Dedifferentiated amniotic fluid mesenchymal stem cell (primary cell): ENCODE results near the gene SSX2IP.
A peak's percentile ranks its signal among the peaks of the same experiment; 100 is the strongest.
"Not testable (repeated sequence)": the region's sequence is repeated elsewhere in the genome, so short reads cannot be mapped to it uniquely, and the experiment has no call there.

Experiments used
- DNase-seq: peaks from one replicate; pipeline ENCODE4 v3.0.0-alpha.2; 2016; ENCODE audit errors: extremely low spot score

Gene SSX2IP, protein sequence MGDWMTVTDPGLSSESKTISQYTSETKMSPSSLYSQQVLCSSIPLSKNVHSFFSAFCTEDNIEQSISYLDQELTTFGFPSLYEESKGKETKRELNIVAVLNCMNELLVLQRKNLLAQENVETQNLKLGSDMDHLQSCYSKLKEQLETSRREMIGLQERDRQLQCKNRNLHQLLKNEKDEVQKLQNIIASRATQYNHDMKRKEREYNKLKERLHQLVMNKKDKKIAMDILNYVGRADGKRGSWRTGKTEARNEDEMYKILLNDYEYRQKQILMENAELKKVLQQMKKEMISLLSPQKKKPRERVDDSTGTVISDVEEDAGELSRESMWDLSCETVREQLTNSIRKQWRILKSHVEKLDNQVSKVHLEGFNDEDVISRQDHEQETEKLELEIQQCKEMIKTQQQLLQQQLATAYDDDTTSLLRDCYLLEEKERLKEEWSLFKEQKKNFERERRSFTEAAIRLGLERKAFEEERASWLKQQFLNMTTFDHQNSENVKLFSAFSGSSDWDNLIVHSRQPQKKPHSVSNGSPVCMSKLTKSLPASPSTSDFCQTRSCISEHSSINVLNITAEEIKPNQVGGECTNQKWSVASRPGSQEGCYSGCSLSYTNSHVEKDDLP

DNA sequence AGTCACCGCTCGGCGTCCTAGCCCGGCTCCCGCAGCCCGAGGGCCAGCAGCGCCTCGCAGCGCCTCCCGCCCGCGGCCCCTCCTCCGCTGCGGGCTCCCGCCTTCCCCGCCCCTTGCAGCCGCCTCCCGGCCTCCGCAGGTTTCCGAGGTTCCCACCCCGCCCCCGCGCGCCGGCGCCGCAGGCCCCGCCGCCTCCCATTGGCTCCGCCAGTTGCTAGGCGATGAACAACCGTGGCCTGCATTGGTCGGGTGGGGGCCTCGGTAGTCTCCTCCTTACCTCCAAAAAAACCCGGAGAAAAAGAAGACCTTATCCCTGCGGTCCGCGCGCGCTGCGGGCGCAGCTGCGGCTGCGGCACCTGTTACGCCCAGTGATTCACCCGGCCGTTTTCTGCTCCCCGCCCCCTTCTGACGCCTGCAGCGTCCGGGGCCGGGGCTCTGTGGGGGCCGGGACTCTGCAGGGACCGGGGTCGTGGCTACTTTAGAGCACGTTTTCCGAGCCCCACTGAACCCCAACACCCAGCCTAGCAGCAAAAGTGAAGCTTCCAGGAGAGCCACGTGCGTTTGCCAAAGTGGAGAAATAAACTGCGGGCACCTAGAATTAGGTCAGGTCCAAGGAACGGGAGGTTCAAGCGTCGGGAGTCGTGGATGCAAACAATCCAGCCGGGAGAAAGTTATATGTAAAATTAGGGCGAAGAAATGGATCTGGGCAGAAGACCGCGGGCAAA, at the start of gene SSX2IP:
TSS of gene SSX2IP (minus strand) at position 65 of the 725 bp plus-strand sequence. CDS start 19,242 bp downstream, outside the sequence.
- DNase-seq = peak; percentile 94

DNA sequence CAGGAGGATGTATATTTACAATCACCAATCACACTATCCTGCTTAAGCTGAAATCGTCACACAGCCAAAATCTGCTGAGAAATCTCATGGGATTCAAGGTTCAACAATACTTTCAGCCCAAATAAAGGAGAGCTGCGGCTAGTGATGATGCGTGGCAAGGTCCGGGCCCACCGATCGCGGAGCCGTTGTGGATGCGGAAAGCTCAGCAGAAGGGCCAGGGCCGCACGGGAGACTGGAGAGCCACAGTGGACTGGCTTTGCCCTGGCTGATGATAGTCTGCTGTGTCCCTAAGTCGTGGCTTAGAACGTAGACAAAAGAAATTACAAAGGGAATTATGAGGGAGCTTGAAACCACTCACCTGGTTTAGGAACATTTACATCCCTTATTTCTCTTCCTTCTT, 48.0 kb upstream of the SSX2IP start:
- DNase-seq = no peak

DNA sequence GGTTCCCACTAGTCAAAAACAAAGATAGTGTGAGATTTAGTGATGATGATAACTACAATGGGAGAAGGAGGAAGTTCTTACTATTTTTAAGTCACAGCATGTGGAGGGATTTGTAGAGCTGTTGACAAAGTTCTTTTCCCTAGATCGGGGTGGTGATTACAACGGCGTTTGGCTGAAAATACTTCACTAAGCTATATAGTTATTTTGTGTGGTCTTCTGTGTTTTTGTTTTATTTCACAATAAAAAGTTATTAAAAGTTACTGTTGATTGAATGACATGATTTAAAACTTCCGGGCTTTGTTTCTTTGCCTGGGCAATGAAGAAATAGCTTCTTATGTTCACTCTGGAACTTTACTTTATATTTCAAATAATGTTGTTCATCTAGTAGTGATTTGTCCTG, 47.3 kb upstream of the SSX2IP start:
- DNase-seq = no peak

DNA sequence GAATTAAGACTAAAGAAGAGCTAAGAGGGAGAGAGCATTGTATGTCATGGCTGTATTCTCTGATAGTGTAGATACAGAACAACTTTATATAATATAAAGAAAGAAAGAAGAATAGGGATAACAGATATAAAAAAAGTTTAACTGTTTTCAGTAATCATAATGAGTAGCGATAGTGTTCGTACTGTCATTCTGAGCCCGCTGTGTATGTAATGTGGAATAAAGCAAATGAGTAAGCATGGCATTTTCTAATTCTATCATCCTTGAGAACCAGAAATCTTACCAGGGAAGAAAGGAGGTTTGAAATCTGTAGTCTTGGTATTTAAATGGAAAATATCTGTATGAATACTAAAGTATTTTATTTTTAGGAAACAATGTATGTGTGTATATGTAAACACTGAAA, 46.7 kb upstream of the SSX2IP start:
- no peak for DNase-seq

DNA sequence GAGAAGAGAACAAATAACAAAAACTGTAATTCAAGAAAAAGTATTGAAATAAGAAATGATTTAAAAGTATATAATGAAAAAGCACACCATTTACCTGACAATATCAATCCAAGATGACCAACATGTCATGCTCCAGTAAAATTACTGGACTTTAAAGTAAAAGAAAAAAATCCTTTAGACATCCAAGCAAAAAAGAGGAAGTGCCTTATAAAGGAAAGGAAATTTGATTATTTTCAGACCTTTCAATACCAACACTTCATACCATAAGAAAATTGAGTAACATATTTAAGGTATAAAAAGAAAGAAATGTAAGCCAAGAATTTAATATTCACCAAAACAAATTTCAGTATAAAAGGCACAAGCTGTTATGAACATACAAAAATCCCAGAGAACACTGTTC, 46.2 kb upstream of the SSX2IP start:
- DNase-seq = no peak

DNA sequence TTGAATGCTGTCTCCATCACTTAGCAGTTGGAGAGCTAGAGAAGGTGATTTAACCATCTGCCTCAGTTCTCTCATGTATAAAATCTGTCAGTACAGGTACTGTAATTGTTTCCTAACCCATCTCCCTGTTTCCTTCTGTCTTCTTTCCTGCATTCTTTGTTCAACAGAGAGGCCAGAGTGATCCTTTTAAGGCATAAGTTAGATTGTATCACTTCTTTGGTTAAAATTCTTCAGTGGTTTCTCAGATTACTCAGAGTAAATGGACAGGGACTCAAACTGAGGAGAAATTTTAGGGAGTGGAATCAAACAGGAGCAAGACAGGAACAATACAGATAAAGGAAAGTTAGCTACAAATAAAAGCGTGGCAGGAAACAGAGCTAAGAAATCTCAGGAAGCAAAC, 45.2 kb upstream of the SSX2IP start:
- DNase-seq = no peak

DNA sequence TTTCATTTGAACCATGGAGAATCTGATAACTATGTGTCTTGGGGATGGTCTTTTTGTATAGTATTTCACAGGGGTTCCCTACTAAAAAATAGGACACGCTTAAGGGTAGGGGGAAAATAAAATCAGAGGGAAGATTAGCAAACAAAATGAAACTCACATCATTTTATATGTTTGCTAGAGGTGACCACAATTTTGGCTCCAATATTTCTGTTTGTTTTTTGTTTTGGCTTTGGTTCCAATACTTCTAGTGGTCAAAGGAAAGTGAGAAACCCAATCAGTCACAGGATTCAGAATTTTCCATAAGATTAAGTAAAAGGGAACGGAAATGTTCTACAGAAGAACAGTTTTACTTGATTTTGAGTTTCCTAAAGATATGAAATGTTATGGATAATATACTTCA, 42.3 kb upstream of the SSX2IP start:
- DNase-seq = no peak

DNA sequence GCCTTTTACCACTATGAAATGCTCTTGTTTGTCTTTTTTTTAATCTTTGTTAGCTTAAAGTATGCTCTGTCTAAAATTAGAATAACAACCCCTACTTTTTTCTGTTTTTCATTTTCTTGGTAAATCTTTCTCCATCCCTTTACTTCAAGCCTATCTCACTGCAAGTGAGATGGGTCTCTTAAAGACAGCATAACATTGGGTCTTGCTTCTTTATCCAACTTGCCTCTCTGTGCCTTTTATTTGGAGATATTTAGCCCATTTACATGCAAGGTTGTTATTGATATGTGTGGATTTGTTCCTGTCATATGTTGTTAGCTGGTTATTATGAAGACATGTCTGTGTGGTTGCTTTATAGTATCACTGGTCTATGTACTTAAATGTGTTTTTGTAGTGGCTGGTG, 41.3 kb upstream of the SSX2IP start:
- DNase-seq = no peak

DNA sequence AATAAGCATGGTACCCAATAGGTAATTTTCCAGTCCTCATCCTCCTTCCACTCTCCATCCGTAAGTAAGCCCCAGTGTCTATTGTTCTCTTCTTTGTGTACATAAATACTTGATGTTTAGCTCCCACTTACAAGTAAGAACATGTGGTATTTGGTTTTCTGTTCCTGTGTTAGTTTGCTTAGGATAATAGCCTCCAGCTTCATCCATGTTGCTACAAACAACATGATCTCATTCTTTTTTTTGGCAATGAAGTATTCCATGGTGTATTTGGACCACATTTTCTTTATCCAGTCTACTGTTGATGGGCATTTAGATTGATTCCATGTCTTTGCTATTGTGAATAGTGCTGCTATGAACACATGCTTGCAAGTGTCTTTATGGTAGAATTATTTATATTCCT, 37.5 kb upstream of the SSX2IP start:
- peak; percentile 51 for DNase-seq

DNA sequence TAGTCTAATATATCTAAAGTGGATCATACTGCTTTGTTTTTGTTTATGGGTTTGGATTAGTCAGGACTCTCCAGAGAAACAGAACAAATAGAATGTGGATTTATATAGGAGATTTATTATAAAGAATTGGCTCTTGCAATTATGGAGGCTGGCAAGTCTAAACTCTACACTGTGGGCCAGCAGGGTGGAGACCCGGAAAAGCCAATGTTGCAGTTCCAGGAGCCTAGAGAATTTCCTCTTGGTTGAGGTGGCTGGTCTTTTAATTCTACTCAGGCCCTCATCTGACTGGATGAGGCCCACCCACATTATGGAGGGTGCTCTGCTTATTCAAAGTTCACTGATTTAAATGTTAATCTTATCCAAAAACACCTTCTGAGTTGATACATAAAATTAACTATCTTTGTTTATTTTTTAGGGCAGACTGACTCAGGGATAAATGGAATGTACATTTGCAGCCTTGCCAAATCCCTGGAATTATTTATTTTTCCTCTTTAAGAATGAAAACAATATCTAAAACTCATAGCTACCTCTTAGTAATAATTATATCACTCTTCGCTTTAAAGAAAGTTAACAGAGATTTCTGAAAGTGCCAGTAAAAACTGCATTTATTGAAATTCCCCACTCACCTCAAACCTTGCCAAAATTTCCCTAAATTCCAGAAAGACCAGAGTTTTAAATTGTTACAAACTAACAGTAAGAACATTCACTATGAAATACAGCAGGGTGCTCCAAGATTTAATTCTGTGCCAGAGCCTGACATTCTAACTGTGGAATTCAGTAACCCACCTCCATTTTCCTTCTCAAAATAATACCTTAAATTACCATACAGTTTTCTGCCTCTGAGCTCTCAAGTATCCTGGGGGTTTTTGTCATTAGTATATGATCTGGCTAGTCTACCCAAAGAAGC, 36.6 kb upstream of the SSX2IP start:
- DNase-seq = no peak

DNA sequence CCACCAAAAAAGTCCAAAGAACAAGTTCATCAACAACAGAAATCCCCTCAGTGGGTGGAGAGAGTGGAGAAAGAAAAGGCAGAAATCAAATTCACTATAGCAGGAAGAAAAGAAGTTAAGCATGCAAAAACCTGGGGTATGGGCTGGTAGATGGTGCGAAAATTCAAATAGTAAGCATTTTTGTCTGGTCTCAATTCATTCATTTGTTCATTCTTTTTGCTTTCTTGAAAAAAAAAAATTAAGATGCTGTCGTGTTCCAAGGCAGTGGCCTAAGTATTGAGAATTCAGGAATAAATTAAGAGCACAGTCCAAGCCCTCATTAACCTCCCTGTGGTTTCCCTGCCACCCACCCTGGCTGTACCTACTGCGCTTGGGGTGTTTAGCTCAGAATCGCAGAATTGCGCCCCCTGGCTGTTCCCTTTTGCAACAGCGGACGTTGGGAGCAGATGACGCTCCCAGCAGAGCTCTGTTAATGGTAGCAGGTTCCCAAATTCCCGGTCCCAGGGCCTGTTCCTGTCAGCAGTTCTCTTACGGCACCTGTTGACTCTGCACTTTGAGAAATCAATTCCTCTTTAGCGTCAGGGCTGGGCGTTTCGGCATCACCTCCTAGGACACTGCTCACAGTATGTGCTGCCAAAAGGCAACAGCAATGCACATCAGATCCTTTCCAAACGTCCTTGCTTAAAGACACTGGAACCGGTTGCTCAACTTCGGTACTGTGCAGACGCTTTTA, 34.0 kb upstream of the SSX2IP start:
- DNase-seq = no peak

DNA sequence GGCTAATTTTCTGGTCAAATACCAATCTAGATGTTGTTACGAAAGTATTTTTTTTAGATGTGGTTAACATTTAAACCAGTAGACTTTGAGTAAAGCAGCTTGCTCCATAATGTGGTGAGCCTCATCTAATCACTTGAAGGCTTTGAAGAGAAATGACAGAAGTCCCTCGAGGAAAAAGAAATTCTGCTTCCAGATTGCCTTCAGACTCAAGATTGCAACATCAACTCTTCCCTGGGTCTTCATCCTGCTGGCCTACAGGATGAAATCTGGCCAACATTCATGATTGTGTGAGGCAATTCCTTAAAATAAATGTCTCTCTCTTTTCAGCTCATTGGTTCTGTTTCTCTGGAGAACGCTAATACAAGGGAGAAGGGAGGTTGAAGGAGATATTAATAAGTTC, 32.5 kb upstream of the SSX2IP start:
- no peak for DNase-seq

DNA sequence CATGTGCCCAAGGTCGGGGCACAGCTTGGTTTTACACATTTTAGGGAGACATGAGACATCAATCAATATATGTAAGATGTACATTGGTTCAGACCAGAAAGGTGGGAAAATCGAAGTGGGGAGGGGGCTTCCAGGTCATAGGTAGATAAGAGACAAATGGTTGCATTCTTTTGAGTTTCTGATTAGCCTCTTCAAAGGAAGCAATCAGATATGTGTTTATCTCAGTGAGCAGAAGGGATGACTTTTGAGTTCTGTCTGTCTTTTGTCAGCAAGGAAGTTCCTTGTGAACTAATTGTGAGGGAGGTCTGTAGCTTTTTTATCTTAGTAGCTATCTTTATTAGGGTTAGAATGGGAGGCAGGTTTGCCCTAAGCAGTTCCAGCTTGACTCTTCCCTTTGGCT, 31.6 kb upstream of the SSX2IP start:
- DNase-seq = not testable (repeated sequence)

DNA sequence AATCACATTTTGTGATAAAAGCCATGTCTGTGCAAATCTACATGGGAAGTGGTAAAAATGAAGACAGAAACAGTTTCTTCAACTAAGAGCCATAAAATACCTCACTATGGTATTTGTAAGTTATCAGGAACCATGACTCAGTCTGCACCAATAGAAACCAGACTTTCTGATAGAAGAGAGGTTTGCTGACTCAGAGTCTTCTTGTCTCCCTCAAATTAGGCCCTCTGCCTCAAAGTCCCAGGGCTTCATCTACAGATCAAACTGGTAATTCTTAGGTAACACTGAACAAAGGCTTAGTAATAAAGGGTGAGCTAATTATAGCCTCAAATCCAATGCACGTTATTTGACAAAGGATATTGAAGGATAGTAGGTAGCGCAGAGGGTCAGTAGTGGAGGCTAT, 30.9 kb upstream of the SSX2IP start:
- peak; percentile 46 for DNase-seq

DNA sequence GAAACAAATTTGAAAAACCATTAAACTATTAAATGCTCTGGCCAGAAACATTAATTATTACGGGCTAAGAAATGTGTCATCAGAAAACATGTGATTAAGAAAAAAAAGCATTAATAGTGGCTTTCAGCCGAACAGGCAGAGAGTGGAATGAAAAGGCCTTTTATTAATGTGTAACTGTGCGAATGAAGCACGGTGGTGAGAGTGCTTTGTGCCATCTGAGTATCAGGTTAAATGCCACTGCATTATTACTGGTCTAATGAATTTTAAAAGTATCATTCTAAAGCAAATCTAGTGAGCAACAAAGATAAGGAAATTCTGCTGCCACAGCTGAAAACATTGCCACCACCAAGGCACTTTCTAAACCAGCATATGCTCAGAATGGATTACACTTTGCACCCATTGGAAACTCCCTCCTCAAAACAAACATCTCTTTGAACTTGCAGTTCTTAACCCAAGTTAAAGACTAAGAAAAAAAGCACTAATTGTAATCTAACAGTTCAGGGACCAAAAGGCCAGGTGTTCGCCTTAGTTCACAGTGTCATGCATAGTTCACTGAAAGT, 30.0 kb upstream of the SSX2IP start:
- DNase-seq = no peak

DNA sequence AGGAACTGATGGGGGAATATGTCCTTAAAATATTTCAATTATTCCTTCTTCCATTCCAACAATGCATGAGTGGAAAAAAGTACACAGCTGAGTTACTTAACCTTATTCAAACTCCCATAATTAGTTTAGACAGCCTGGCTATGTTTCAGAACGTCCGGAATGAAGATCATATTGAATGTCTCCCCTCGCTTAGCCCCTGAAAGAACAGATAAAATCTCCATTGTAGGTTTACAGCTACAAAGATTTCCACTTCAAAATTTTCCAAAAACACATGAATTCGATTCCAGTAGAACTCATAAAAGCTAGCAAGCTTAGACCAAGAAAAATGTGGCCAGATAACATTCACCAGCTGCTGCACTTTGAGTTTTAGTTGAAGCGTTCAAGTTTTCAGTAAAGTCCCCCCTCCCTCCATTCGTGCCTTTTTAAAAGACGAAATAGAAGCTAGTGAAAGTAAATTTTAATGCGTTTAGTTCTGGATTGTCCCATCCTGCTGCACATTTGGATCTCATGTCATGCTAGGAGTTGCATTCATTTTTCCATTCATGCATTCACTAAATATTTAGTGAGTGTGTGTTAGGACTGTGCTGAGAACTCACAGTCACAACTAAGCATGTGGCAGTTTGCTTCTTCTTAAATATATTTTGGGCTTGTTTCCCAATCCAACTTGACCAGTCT, 29.4 kb upstream of the SSX2IP start:
- DNase-seq = peak; percentile 84

DNA sequence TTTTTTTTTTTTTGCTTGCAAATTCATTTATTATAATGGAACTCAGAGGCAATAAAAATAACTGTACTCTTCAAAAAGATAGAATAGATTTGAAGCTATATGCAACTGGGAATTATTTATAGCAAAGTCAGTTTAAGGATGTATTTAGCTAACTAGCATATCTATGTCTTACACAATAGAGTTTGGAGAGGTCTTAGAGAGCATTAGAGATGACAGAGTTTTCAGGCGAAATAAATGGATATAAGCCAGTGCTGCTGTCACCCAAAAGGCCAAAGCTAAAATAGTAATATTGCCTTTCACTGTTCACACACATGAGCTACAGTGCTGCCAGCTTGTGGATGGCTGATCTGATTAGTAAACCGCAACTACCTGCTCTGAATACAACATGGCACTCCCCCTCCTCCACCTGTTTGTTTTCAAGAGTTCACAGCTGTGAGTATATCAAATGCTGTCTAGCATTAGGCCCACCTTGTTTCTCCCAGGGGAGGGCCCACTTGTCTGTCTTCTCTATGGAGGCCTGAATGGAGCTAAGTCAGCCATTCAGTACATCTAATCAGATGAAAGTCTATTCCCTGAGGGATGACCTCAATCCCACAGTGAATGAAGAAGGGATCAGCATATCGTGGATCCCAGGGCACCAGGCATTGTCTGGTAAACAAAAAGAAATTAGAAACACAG, 25.2 kb upstream of the SSX2IP start:
- no peak for DNase-seq

DNA sequence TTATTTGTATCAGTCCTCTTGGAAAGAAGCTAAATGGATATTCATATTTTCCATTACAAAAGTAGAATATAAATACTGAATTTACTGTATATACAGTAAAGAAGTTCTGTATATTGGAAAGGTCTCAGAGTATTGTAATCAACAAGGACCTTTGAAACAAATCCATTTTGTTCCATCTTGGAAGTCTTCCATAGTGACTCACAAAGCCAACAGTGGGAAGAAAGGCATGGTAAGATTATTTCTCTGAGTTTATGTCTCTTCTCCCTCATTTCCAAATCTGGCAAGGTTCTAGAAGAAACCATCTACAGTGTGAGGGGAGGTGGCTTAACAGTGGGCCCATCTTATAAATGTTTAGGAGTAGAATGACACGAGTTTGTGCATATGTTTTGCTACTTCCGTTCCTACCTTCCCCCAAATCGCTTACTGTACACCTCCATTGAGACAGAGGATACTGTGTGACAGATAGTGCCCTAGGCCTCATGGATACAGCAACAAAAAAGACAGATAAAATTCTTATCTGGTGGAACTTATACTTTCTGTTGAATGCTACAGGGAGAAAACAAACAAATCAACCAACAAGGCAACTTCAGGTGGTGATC, 22.1 kb upstream of the SSX2IP start:
- peak; percentile 42 for DNase-seq

DNA sequence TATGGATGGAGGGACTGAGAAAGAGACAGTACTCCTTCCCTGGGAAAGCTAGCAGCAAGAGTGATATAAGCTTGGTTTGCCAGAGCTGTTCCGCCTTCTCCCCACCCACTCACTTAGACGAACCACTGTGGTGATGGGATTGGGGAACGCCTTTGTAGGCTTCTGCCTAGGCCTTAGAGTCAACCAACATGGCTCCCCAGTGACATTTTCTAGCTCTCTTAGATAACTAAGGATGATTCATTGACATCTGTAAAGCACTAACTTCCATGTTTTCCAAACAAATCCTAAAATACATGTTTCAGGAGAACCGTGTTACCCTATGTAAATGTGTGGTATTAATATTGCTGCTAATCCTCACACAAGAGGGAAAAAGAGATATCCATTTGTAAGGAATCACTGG, 21.6 kb upstream of the SSX2IP start:
- DNase-seq = no peak
